GM21723 (cell line): ENCODE data around the gene ARHGAP44.

ENCODE experiments used
- ATAC-seq: cut with Tn5 transposase; IDR thresholded peaks from one replicate; pipeline ENCODE4 v1.9.1; 2021; ENCODE audit warnings: mild to moderate bottlenecking, moderate library complexity; ENCODE audit not compliant: unreplicated experiment

Gene ARHGAP44

DNA sequence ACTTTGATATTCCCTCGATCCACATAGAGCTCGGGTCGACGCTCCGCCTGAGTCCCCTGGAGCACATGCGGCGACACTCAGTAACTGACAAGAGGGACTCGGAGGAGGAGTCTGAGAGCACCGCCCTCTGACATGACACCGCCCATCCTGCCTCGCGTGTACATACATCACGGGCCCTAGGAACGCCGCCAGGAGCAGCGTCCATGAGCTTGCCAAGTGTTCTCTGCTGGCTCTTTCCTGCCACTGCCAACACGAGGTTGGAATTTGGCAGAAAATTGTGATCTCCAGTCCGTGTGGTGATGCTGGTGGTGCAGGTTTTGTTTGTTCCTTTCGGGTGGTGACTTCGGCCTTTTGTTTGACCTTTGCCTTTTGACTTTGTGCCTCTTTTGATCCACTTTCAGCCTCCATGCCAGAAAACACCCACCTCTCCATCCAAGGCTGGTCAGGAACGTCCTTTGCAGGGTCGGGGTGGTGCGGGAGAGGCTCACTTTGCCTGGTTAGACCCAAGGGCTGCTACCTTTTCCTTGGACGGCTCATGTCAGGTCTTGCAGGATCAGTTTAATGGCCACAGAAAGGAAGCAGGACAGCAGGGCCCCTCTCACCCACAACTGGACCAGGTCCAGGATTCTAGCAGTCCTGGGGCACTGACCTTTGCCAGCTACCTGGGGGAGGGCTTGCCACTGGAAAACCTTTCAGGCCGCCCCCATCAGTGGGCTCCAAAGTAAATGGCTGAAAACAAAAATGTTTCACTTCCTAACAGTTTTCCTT lies 200.9 kb downstream of the ARHGAP44 start:
- ATAC-seq, result no peak

DNA sequence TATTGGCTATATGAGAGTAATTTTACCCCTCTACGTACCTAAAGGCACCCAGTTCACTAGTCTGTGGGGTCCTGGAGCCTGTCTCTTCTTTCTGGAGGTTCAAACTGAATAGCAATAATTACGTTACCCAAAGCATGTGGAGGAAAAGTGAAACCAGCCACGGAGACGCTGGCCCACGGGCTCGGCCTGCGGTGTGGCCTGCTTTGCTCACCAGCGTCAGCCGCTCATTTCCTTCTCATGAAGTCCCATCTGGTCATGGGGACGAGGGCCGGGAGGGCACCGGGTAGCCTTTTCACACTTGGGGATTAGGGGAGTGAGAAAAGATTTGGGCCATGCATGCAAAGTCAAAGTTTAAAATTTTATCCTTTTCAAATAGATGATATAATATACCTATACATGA lies 201.6 kb downstream of the ARHGAP44 start:
- no peak for ATAC-seq

DNA sequence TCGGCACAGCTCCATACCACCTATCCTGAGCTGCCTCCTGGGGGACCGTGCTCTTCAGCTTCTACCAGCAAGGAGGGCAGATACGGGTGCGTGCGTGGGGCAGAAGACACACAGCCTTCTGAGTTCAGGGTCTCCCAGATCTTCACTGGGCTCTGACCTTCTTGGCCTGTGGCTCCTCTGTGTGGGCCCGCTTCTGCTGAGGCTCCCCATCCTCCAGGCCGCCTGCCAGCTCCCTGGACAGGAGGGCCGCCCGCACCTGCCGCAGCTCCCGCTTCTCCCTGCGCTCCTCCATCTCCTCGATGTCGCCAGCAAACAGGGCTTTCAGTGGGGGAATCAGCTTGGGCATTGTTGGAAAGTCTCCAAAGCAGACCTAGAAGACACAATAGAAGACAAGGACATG lies 203.4 kb downstream of the ARHGAP44 start:
- ATAC-seq, result no peak

DNA sequence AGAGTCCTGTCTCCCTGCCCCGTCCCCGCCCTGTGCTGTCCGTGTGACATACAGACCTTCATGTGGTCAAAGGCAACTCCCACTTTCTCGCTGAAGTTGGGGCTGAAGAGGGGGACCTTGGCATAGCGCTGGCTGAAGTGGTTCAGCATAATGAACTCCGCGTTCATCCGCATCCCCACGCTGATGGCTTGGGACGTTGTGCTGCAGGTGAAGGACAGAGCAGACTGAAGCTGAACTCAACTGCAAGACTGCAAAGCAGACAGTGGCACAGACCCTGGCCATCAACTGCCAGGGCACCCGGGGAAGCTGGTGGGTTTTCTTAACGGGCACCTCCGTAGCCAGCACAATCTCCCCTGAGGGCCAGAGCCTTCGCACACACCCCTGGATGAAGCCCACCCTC lies 204.3 kb downstream of the ARHGAP44 start:
- no peak for ATAC-seq

DNA sequence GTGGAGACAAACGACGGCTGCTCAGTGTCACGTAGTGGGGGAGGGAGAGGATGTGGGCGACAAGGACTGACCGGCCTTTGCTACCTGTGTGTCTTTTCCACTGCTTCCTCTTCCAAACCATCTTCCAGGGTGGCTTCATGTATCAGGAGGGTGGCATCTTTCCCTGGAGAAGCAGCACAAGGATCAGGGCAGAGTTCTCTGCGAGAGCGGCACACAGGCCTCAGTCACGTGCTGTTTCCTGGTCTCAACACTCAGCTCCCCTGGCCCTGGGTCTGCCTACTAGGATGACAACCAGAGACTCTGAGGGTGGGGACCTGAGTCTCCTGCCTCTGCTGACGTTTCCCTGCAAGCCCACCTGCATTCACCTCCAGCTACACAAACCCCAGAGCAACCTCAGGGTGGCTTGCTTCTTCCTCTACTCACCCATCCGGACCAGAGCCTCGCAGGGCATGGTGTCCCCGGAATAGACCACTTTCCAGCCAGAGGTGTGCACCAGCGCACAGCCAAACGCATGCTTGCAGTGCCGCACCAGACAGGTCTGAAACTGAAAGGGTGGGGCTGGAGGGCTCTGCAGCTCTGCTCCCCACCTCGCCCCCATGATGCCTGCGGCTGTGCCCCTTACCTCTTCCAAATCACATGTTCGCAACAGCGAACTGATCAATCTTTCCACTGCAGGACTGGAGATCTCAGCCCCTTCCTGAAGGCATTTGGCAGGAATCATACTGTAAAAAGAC lies 205.2 kb downstream of the ARHGAP44 start:
- no peak for ATAC-seq

DNA sequence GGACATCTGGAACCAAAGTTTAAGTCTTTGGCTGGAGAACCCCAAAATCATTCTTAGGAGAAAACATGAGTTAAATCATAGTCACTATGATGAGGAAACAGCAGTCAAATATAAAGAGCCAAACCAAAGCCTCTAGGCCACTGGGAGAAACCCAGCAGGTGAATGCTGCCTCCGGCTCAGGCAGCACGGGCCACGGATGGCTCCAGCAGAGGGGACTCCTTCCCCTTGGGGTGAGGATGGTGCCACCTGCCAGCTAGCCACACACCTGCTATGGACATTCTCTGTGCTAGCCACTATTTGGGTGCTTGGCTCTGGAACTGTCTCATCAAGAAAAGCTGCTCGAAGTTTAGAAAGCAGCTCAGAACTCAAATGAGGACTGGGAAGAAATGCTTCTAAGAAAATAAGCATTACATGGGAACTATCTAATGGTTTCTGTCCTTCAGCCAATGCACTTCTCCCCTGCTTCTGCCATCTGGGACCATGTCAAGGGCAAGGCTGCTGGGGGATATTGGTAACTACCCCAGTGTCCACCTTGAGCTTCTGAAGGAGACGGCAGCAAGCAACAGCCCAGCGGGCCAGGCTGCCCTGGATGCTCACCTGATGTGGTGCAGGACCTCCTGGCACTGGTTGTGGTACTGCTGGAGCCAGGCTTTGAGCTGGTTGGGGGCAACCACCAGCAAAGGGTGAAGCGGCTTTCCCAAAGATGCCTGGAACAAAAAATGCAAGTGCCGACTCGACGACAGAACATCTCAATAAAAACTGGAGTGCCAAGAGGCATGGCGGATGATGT lies 206.0 kb downstream of the ARHGAP44 start:
- no peak for ATAC-seq

DNA sequence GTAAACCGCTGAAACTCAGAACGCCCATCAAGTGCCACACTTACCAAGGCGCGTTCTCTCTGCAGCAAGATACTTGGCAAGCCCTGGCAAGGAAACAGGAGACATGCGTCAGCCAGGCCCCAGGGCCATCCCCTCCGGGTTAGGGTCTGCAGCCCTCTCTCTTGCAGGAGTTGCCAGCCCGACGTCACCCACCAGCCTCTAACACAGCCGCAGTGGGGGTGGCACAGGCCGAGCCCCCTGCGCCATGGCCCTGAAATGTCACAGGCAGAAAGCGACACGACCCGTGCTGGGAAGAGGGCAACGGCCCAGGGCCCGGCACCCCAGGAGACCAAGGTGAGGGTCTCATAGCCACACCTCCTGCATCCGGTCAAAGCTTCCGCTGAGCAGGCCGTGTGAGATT lies 206.6 kb downstream of the ARHGAP44 start:
- no peak for ATAC-seq

DNA sequence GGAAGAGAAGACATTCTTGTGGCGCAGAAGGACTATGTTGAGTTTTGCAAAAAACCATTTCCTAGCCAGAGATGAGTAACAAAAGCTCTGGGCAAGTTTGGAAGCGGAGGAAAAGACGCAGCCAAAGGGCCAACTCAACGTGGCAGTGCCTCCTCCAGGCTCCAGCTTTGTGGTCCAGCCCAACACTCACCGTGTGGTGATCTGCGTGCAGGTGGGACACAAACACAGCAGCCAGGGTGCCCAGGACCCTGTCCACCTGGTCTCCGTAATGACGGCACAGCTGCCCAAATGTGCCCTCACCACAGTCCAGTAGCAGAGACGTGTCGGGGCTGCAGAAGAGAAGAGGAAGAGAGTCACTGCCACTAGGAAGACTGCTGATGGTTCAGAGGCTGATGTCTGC lies 207.1 kb downstream of the ARHGAP44 start:
- no peak for ATAC-seq

DNA sequence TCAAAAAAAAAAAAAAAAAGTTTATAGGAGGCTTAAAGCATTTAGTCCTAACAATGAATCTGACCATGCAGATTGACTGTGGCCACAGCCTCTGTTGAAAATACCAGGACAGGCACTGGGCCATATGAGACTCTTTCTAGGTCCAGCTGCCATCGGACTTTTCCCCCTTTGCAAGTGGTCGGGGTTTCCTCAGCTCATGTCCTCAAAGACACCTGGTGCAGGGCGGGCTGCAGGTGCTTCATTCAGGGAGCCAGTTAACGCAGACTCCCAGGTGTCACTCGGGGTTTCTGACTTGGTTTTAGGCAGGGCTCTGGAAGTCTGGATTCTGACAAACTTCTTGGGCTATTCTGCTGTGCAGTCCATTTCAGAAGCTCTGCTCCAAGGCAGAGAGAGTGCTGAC lies 207.6 kb downstream of the ARHGAP44 start:
- no peak for ATAC-seq

DNA sequence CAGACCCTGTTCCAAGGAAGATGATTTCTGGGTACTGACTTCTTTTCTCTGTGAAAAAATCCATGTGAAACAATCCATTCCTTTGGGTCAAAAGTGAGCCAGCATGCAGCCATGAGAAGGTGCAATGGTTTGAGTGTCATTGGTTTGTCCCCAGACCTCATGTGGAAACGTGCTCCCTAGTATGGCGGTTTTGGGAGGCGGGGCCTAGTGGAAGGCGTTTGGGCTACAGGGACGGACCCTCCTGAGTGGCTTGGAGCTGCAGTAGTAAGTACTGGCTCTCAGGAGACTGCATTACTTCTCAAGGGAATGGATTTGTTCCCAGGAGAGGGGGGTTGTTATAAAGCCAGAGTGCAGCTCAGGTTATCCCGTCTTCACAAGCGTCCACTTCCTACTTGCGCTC lies 209.2 kb downstream of the ARHGAP44 start:
- ATAC-seq, result no peak

DNA sequence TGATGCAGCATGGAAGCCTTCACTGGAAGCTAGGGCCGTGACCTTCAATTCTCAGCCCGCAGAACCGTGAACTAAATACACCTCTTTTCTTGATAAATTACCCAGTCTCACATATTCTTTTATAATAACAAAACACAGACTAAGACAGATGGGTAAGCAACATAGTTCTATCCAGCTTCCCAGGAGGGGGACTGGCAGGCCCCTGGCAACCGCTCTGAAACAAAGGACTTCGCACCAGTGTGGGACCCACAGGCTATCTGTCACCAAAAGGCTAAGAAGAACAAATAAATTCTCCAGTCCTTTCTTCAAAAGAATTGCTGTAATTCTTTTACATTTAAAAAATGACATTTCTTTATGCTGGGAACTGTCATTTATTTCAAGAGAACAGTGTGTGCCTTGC lies 209.6 kb downstream of the ARHGAP44 start:
- ATAC-seq, result no peak

DNA sequence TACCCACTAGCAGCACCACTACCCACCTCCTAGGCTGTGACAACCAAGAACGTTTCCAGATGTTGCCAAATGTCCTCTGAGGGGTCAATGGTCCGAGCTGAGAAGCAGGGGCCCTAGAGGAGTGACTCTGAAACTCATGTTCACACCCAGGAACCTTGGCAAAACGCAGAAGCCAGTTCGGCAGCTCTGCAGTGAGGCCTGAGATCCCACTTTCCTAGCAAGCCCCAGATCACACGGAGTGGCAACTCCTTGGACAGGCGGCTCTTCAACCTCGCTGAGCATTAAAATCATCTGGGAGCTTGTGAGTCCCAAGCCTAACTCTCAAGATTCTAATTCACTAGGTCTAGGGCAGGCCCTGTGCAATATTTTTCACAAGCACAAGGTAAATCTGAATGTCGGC lies 211.3 kb downstream of the ARHGAP44 start:
- no peak for ATAC-seq

DNA sequence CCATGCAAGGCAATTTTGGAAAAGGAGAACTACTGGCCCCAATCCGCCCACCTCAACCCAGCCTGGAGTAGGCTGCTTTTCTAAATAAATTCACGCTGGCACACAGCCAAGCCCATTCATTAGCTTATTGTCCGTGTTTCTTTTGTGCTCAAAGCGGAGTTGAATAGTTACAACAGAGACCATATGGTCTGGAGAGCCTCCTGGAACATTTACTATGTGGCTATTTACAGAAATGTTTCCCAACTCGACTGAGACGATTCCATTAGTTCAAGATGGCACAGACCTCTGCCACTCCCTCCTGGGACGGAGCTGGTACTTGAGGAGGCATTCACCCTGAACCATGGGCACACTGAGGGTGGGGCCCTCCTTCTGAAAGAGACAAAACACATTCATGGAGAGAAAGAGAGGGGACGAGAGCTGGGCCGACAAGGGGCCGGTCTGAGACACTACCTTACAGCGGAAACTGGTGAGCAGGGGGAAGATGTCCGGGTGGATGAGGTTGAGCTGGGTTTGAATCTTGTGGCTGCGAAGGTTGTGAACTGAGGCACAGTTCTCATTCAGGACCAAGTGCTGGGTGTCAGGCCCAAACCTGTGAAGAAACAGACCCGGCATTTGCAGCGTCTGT lies 212.8 kb downstream of the ARHGAP44 start:
- no peak for ATAC-seq

DNA sequence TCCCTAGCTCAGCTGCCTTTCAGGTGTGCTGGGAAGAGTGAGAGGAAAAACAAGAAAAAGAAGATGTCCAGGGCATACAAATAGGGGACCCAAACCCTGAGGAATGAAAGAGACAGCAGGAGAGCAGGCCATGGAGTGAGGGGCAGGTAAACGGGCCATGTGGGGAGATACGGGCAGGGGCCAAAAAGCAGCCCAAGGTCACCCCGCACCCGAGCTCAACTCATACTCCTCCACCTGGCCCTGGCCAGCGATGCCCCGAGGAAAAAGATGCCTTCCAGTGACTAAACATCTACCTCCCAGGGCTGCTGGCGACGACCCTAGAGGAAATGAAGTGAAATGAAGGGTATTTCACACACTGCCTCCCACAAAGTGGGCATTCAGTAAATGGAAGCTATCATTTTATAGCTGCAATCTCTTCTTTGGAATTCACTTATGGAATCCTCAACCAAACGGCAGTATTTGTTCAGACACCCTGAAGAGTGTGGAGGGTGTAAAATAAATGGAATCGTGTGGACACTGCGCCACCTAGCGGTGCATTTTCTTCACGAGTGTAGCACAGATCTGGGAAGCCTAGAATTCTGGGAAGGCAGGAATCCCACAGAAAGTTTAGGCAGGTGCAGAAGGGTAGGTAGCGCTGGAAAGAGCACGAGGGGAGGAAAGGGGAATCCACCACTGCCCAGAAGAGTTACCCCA lies 213.6 kb downstream of the ARHGAP44 start:
- no peak for ATAC-seq

DNA sequence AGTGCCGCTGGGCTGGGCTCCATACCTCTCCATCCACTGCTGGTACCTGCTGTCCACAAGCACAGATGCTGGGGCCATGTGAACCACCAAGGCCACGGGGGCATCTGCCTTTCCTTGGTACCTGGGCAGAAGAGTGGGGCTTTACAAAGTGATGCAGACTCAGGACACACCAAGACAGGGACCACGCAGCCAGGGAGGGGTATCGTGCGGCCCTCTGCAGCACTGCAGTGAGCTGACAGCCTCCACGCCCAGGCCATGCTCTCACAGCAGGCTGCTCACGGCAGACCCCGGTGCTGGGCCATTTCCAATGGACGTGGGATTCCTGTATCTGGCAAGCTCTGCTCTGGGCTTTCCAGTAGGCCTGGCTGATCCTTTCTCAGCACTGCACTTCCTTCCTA lies 214.2 kb downstream of the ARHGAP44 start:
- no peak for ATAC-seq

DNA sequence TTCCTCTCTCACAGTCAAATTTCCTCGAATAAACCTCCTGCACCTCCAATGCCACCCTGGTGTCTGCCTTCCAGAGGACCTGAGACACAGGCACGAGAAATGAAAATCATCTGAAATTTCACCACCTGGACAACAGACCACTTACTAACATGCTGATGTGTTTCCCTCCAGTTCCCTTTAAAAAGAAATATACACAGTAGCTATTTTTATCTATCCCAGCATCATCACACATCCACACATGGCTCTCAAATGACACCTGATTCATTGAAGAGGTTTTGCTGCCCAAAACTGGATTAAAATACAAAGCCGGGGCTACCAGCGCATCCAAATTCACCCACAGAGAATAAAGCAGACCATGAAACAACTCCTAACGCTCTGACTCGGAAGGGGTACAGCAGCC lies 214.6 kb downstream of the ARHGAP44 start:
- no peak for ATAC-seq

DNA sequence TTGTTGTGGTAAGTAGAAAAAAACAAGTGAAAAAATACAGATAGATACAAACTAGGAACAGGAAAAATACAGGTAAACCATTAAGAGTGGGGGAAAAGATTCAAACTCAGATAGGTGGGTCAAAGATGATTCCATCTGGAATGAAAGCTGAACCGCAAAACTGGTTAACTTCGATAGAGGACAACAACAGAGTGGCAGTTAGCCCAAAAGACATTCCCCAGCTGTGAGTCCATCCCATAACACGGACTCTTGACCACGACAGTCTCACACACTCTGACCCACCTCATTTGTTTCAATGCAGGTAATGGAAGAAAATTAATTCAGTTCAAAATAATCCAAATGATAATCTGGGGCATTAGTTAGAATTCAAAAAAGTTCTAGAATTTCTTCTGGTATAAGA lies 215.0 kb downstream of the ARHGAP44 start:
- no peak for ATAC-seq

DNA sequence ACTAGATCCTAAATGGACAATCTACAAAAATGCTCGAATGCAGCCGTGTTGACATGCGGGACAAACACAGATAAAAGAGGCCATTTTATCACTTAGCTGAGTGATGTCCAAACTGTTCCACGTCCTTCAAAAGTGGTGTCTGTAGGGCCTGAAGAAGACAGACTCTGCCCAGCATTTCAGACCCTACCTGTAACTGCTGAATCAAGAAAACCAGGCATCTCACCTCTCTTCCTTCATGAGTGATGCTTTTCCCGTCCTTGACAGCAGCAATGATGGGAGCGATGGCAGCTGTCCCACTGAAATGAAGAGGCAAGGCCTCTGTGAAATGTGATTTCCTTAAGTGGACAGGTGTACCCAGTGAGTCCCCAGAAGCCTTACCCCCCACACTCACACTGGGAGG lies 216.2 kb downstream of the ARHGAP44 start:
- no peak for ATAC-seq

DNA sequence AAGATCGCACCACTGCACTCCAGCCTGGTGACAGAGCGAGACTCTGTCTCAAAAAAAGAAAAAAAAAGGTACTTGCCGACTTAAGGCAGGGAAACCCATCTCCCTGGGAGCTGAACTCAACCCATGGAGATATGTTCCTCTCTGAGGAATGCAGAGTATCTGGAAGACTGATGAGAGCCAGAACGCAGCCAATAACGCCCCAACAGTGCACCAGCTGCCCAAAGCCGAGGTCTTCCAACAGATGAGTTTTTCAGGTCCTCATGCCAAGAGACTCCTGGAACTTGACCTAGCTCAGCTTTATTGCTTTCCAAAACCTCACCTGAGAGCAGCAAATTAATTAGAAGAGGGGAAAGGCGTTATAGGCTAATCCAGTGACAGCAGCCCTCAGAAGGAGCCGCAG lies 219.2 kb downstream of the ARHGAP44 start:
- ATAC-seq, result no peak

DNA sequence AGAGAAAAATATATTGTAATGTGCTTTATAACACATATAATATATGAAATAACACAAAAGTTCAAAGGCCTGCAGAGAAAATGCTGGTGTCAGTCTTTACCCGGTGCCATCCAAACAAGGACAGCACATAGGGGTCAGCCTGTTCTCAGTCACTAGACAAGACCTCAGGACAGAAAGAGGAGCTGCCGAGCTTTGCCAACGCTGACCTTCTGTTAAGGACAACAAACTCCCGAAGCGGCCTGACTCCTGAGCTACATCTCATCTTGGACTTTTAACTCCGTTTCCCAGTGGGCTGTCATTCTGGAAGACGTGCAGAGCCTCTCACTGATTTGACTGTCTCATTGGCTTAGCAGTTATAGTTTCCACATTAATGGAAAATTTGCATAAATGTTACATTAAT lies 221.7 kb downstream of the ARHGAP44 start:
- no peak for ATAC-seq

DNA sequence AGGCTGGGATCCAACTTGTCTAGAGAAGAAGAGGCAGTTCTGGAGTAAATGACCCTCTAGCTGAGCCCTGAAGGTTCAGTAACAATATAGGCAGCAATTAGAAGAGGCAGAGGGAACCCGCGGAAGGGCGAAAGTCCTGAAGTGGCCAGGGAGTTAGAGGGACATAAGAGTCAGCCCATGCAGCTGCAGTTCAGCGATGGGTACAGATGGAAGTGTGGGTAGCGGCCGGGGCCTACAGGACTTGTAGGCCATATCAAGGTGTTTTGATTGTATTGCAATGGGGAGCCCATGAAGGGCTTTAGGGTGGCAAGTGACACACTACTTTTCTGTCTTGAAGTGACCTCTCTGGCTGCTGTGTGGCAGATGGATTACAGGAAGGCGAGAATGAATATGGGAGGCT lies 225.5 kb downstream of the ARHGAP44 start:
- ATAC-seq, result no peak
